ENCODE measurements around the gene GYPB. TPM values are rescaled to one million over a fixed set of nuclear protein-coding genes. Genes with fewer than 3 reads are reported as not detected.
"Not testable (repeated sequence)": the region's sequence is repeated elsewhere in the genome, so short reads cannot be mapped to it uniquely, and the experiment has no call there.

Gene GYPB
- polyA plus RNA-seq, 3 donors from 2014 or later, result not detected

DNA sequence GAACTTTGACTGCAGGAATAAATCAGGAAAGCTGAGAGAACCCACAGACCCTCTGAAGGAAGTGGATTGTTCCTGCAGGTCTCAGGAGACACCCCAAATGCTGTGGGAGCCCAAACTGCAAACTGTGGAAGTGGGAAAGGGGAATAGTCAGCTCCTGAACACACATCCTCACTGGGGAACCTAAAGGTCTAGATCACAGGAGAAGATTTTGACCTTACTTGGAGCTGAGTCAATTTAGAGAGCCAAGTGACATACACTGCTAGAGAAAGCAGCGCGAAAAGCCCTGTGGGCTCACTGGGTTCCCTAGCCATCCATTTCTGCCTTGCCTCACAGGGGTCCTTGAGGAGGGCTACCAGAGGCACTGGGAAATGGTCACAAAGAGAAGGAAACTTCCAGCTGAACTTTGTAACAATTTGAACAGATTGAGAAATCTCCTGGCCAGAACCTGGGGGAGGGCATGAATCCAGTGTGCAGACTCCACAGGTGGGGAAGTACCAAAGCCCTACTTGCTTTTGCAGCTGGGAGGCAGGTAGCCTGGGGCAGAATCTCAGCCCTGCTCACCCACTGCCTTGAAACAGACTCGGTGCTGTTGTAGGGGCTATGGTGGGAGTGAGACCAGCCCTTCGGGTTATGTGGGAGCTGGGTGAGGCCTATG lies 5.3 kb upstream of the GYPB start:
- not testable (repeated sequence) for H3K27me3 Mint-ChIP-seq (ENCODE audit: low read depth in 3 of 3); DNase-seq; H3K9me3 Mint-ChIP-seq; H3K4me1 Mint-ChIP-seq; H3K36me3 Mint-ChIP-seq; H3K27ac Mint-ChIP-seq; H3K4me3 Mint-ChIP-seq

DNA sequence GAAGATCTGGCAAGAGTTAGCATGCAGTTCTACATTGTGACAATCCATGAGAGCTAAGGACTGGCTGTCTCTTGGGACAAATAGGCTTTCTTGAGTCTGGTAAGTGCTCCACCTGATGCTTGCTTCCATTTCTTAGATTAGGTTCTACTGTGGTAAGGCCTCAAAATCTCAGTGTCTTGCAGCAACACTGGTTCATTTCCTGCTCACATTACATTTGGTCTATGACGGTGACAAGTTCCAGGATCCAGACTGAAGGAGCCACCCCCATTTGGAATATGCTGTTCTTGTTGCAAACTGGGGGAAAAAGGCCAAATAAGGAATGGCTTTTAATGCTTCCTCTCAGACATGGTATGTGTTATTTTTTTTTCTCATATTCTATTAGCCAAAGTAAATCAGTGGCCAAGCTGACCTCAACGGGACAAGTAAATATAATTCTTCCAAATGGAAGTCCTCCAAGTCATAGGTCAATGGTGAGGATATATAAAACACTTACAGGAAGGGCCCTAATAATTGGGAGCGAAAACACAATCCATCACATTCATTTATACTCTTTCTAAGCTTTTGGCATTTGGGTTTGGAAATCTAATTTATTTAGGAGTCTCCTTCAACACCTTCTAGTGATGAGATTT lies 3.7 kb upstream of the GYPB start:
- H3K4me3 Mint-ChIP-seq; H3K36me3 Mint-ChIP-seq; DNase-seq; H3K27me3 Mint-ChIP-seq (ENCODE audit: low read depth in 3 of 3); H3K27ac Mint-ChIP-seq; H3K9me3 Mint-ChIP-seq; H3K4me1 Mint-ChIP-seq: not testable (repeated sequence)

DNA sequence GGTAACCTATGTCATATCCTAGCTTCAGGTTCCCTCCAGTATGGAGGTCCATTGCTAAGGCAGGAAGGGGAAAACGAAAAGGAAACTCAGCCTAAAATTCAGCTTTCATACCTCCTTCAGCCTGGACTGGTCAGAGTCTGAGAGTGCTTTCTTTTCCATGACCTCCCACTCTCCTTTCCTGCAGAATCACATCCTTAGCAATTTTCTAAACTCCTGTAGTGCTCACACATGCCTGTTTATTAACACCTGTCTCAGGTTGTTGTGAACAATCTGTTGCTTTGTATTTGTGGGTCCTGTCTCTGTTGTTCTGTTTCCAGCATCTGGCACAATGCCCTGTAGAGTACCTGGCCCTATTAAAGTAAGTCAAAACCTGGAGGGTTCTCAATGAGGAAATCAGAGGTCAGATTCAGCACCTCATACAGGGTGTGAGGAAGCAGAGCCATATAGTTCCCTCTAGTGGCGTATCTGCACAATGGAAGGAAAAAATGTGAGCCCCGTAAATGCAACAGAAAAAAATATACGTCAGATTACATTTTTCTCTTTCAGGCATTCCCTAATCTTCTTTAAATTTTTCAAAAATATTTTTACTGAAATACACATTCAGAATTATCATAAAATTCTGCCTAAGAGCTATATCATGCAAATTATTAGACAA lies 2.3 kb upstream of the GYPB start:
- H3K36me3 Mint-ChIP-seq; H3K4me1 Mint-ChIP-seq; H3K27me3 Mint-ChIP-seq (ENCODE audit: low read depth in 3 of 3); H3K4me3 Mint-ChIP-seq; H3K9me3 Mint-ChIP-seq: not testable (repeated sequence)
- peak overlapping the region in 1 of 6 donors; percentile 30 for H3K27ac Mint-ChIP-seq
- peak in 1 of 3 donors; percentile 2 for DNase-seq

DNA sequence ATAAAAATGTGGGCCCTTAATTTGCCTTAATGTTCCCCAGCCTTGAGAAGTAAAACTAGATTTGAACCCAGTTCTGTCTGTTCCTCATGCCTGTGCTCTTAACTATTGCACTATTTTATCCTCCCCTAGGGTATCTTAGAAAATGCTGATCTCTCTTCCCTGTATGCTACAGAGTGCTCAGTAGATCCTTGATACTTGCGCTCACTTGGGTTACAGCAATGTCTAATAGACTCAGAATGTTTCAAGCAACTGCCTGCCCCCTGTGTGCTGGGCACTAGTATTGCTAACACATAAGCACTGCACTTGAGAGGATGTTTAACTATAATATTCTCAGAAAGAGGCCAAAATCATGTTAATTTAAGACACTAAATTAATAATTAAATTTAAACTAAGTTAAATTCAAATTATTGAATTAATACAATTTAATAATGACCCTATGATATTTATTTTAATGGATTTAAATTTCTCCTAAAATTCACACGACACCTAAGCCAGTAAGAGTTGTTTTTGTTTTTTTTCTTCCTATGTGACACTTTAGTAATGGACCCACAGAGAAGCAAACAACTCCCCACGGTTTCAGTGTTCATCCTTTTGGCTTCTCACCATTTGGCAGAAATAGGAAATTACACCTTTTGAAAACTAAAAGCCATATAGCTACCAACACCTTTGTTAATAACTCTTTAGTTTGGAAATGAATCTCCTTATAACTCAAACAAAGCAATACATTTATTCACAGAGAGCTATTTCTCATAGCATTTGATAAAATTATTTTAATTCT lies 768 bp downstream of the GYPB start:
- H3K4me3 Mint-ChIP-seq; H3K27ac Mint-ChIP-seq; H3K36me3 Mint-ChIP-seq; H3K9me3 Mint-ChIP-seq; H3K27me3 Mint-ChIP-seq (ENCODE audit: low read depth in 3 of 3); H3K4me1 Mint-ChIP-seq; DNase-seq: not testable (repeated sequence)

DNA sequence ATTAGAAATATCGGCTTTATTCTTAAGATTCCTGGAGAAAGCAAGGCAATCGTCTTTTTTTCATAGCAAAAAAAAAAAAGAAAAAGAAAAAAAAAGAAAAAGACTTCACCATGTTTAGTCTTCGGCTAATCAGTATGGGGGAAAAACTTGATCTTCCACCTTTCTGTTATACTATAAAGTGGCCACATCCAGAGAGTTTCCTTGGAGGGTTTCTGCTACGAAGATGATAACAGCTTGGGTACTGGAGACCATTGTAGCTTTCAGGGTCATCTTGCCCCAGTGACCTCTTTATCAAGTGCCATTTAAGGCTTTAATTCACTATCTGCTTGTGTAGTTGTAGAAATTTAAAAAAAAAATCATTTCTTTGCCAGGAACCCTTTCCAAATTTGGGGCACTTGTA lies 1.9 kb downstream of the GYPB start:
- H3K27me3 Mint-ChIP-seq (ENCODE audit: low read depth in 3 of 3); H3K4me1 Mint-ChIP-seq; H3K36me3 Mint-ChIP-seq; H3K9me3 Mint-ChIP-seq; H3K4me3 Mint-ChIP-seq; DNase-seq; H3K27ac Mint-ChIP-seq: not testable (repeated sequence)

DNA sequence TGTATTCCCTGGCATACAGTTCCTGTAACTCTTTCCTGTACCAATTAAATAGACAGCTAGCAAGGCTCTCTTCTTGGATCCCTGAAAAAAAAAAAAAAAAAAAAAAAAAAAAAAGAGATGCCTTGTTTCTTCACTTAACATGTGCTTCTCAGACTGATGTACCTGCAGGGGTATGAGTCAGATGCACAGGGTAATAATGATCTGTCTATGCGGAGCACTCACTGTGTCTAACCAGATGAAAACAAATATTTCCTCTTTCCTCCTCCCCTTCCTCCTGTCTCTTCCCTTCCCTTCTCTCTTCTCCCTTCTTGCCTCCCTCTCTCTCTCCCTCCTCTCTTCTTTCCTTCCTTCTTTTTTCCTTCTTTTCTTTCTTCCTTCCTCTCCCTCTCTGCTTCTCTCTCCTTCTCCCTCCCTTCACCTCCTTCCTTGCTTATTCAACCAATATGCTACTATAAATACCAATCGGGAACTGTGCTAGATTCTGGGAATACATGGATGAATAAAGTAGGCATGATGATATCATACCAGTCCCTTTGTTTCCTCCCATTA lies 3.0 kb downstream of the GYPB start:
- not testable (repeated sequence) for H3K4me1 Mint-ChIP-seq; H3K27me3 Mint-ChIP-seq (ENCODE audit: low read depth in 3 of 3); DNase-seq; H3K9me3 Mint-ChIP-seq; H3K4me3 Mint-ChIP-seq; H3K27ac Mint-ChIP-seq; H3K36me3 Mint-ChIP-seq

DNA sequence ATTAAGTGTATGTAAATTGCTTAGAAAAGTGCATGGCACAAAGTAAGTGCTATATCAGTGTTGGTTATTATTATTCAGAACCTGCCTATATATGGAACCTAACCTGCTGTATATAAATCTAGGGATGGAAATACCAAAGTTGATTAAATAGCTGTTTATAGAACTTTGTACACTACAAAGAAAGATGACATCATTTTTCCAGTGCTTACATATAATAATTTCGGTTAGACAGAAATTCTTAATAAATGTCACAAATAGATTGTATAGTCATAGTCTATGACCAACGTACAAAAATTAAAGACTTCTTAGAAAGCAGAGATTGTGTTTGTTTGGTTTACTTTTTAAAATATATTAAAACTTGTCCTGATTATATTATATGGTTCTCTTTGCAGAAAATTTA lies 4.4 kb downstream of the GYPB start:
- H3K27me3 Mint-ChIP-seq (ENCODE audit: low read depth in 3 of 3), result peaks cover 0 to 2% (median 0%) of the 10 kb centered on the region in 3 donors
- H3K36me3 Mint-ChIP-seq, result no peaks in the 10 kb centered on the region
- no peaks in the 10 kb centered on the region for H3K4me1 Mint-ChIP-seq
- peaks cover 0 to 1% (median 0%) of the 10 kb centered on the region in 6 donors for H3K9me3 Mint-ChIP-seq
- no peak overlapping the region for H3K27ac Mint-ChIP-seq
- H3K4me3 Mint-ChIP-seq, result no peak overlapping the region
- no peak for DNase-seq

DNA sequence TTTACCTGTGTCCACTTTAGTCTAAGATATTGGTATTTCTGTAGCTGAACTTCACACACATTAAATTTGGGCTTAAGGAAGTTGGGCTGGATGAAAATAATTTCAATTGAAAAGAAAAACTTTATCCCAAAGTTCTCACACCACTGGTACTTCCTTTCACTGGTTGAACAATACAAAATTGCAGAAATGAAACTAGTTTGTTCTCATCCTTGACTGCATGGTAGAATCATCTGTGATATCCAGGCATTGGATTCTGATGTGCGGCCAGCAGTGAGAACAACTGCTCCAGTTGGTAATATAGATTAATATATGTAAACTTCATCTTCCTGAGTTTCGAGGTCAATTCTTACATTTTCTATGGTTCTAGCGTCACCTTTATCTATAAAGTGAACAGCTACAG lies 10.6 kb downstream of the GYPB start:
- not testable (repeated sequence) for H3K27me3 Mint-ChIP-seq (ENCODE audit: low read depth in 3 of 3); H3K4me1 Mint-ChIP-seq; H3K9me3 Mint-ChIP-seq; H3K27ac Mint-ChIP-seq; H3K36me3 Mint-ChIP-seq; DNase-seq; H3K4me3 Mint-ChIP-seq

DNA sequence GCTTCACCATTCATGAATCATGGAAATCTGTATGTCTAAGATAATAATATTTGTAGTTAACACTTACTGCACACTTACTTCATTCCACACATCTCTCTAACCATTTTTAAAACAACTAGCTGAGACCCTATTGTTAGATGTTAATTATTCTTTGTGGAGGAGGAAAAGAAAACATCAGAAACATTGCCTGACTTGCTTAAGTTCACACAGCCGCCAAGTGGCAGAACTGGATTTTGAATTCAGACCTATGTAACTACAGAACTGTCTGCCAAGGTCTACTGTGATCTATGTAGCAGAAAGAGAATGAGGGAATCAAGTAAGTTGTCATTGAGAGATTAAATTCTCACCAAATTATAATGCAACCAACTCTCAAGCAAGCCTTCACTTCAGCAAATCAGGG lies 11.2 kb downstream of the GYPB start:
- not testable (repeated sequence) for H3K27me3 Mint-ChIP-seq (ENCODE audit: low read depth in 3 of 3); H3K27ac Mint-ChIP-seq; H3K9me3 Mint-ChIP-seq; DNase-seq; H3K36me3 Mint-ChIP-seq; H3K4me3 Mint-ChIP-seq; H3K4me1 Mint-ChIP-seq

DNA sequence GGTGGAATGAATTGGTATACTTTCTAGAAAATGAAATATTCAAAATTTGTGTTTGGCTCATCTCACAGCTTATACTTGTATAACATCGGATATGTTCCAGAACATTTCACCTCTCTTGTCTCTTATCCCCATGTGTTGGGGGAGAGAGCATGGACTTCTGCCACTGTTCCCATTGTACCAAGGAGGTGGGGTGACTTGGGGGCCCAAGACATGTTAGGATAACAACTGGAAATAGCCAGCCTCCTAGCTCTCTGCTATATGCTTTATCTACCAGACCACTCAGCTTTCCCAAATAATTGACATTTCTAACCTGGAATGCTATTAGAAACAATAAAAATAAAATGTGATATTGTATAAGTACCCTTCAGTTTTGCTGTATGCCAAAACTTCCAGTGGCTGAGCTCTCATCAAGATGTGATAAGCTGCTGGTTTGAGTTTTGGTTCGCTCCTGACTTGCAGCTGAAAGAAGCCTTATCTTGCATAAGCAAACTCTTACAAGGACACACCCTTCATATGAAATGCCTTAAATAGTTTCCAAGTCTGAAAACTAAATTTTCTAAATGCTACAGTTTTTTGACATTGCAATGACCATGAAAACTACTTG lies 12.9 kb downstream of the GYPB start:
- H3K4me1 Mint-ChIP-seq; H3K4me3 Mint-ChIP-seq; H3K27ac Mint-ChIP-seq; H3K36me3 Mint-ChIP-seq; H3K27me3 Mint-ChIP-seq (ENCODE audit: low read depth in 3 of 3); DNase-seq; H3K9me3 Mint-ChIP-seq: not testable (repeated sequence)

DNA sequence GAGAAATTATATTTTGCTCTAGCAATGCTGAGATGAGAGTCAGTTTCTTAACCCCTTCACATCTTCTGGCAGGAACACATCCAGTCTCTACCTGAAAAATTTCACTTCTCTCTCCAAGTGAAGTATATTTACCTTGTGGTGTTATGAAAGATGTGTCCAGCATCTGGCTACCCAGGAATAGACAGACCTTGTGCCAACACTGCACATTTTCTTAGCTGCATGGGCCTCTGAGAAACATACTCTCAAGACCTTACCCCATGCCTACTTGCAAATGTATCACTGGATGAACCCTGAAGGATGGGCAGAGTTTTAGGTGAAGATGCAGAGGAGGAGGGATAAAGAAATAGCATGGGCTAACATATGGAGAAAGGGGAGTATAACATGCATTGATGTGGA lies 13.6 kb downstream of the GYPB start:
- H3K9me3 Mint-ChIP-seq; H3K36me3 Mint-ChIP-seq; H3K4me1 Mint-ChIP-seq; H3K27me3 Mint-ChIP-seq (ENCODE audit: low read depth in 3 of 3); DNase-seq; H3K27ac Mint-ChIP-seq; H3K4me3 Mint-ChIP-seq: not testable (repeated sequence)

DNA sequence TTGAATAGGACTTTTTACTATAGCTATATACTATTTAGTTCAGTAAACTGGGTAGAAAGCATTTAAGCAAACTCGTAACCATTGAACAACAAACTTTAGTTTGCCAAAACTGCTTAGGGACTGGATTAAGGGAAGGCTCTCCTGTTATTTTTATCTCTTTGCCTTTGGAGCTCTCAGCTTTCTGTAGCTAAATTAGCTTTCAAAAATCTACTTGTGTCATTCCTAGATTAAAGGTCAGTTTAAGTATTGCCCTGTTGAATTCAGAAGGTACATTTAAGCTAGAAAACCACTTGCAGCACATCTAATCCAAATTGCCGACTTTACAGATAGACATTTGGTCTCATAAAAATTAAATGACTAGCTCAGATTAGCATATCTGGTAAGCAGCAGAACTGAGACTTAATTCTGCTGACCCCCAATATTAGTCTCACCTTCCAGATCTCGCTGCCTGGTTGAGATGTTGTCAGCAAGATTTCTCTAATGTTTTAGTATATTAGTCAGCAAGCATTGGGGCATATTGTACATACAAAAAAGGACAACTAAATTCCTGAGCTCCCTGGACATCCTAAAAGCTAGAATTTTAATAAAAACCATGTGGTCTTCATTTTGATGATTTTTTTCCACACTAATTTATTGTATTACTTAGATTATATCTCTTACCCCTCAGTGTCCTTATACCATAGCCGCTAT lies 14.2 kb downstream of the GYPB start:
- H3K4me1 Mint-ChIP-seq; H3K27ac Mint-ChIP-seq; H3K9me3 Mint-ChIP-seq; H3K27me3 Mint-ChIP-seq (ENCODE audit: low read depth in 3 of 3); H3K4me3 Mint-ChIP-seq; DNase-seq; H3K36me3 Mint-ChIP-seq: not testable (repeated sequence)

DNA sequence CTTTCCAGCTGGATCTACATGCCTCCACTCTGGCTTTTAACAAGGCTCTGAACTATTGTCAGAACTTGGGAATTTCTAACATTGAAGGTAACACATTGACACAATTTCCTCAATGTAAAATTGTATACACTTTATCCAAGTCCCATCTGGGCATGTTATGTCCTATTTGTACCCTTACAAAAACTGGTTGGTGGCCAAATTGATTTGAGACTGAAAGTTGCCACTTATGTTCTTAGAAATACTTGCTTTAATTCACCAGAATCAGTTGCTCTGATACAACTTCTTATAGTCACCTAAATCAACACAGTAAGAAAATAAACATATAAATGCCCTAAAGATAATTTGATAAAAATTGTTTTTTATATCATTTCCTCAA lies 15.3 kb downstream of the GYPB start:
- H3K4me3 Mint-ChIP-seq; H3K27me3 Mint-ChIP-seq (ENCODE audit: low read depth in 3 of 3); H3K27ac Mint-ChIP-seq; H3K36me3 Mint-ChIP-seq; DNase-seq; H3K9me3 Mint-ChIP-seq; H3K4me1 Mint-ChIP-seq: not testable (repeated sequence)

Data from immature natural killer cell (primary cell).